Adipocyte (in vitro differentiated cells): ENCODE results near the gene IL10RB.
"Not testable (repeated sequence)": the region's sequence is repeated elsewhere in the genome, so short reads cannot be mapped to it uniquely, and the experiment has no call there.

Experiments used
- DNase-seq: peaks from one replicate; pipeline ENCODE4 v3.0.0-alpha.2; 2015; ENCODE audit warnings: low read depth
- H3K27me3 ChIP-seq: replicated peaks from 2 replicates; pipeline ENCODE4 v1.7.0; 2013; ENCODE audit warnings: mild to moderate bottlenecking, low read length, moderate library complexity; ENCODE audit not compliant: control insufficient read depth, insufficient read depth
- H3K36me3 ChIP-seq: 2 replicates; pipeline ENCODE4 v1.7.0; 2013; ENCODE audit warnings: low read length, mild to moderate bottlenecking, moderate library complexity; ENCODE audit not compliant: control insufficient read depth, insufficient read depth, severe bottlenecking
- H3K4me1 ChIP-seq: 2 replicates; pipeline ENCODE4 v1.7.0; 2013; ENCODE audit warnings: mild to moderate bottlenecking, low read length, moderate library complexity; ENCODE audit not compliant: control insufficient read depth, insufficient read depth
- H3K4me3 ChIP-seq: 2 replicates; pipeline ENCODE4 v1.7.0; 2013; ENCODE audit warnings: mild to moderate bottlenecking, low read length, moderate library complexity
- H3K9ac ChIP-seq: 2 replicates; pipeline ENCODE4 v1.7.0; 2013; ENCODE audit warnings: mild to moderate bottlenecking, low read length, moderate library complexity
- H3K9me3 ChIP-seq: 2 replicates; pipeline ENCODE4 v1.7.0; 2013; ENCODE audit warnings: mild to moderate bottlenecking, low read length, moderate library complexity; ENCODE audit not compliant: control insufficient read depth

IL10RB gene

GRCh38 chr21:33242846-33243245, 23.3 kb upstream of the IL10RB start:
- not testable (repeated sequence) for H3K9me3 ChIP-seq, DNase-seq, H3K4me1 ChIP-seq, H3K9ac ChIP-seq, H3K27me3 ChIP-seq, H3K4me3 ChIP-seq
- peaks cover 38% of the 10 kb centered on the region for H3K36me3 ChIP-seq

GRCh38 chr21:33244082-33244778, 21.9 kb upstream of the IL10RB start:
- Histone ChIP-seq H3K4me3 (no peak overlapping the region), H3K4me1 (no peaks in the 10 kb centered on the region), H3K36me3 (peaks cover 51% of the 10 kb centered on the region), H3K27me3 (no peaks in the 10 kb centered on the region), H3K9ac (no peak overlapping the region), H3K9me3 (no peaks in the 10 kb centered on the region)
- DNase-seq, result no peak

GRCh38 chr21:33244779-33245105, 21.4 kb upstream of the IL10RB start:
- Histone ChIP-seq H3K36me3 (peaks cover 56% of the 10 kb centered on the region), H3K4me3 (no peak overlapping the region), H3K4me1 (no peaks in the 10 kb centered on the region), H3K27me3 (no peaks in the 10 kb centered on the region), H3K9ac (no peak overlapping the region), H3K9me3 (no peaks in the 10 kb centered on the region)
- DNase-seq, result no peak

GRCh38 chr21:33245289-33245918, 20.8 kb upstream of the IL10RB start:
- no peak overlapping the region for H3K4me3 ChIP-seq
- peaks cover 58% of the 10 kb centered on the region for H3K36me3 ChIP-seq
- DNase-seq, result no peak
- H3K27me3 ChIP-seq, result no peaks in the 10 kb centered on the region
- no peak overlapping the region for H3K9ac ChIP-seq
- H3K9me3 ChIP-seq, result no peaks in the 10 kb centered on the region
- H3K4me1 ChIP-seq, result no peaks in the 10 kb centered on the region

GRCh38 chr21:33246506-33246905, 19.7 kb upstream of the IL10RB start:
- Histone ChIP-seq H3K4me1 (no peaks in the 10 kb centered on the region), H3K27me3 (no peaks in the 10 kb centered on the region), H3K4me3 (no peak overlapping the region), H3K36me3 (peaks cover 68% of the 10 kb centered on the region), H3K9ac (no peak overlapping the region), H3K9me3 (no peaks in the 10 kb centered on the region)
- DNase-seq, result no peak

DNA sequence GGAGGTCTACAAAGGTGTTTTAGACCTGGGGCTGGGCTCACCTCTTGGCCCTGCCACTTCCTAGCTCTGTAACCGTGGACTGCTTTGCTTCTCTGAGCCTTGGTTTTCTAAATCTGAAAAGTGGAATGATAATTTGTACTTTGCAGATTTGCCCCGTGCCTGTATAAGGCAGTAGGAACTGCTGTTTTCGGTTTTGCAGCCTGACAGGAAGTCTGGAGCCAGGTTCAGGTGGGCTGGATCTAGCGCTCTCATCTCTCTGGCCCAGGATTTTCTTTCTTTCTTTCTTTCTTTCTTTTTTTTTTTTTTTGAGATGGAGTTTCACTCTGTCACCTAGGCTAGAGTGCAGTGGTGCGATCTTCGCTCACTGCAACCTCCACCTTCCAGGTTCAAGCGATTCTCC, 19.2 kb upstream of the IL10RB start:
- H3K4me3 ChIP-seq, result no peak overlapping the region
- H3K9ac ChIP-seq, result no peak overlapping the region
- peaks cover 72% of the 10 kb centered on the region for H3K36me3 ChIP-seq
- DNase-seq, result no peak
- no peaks in the 10 kb centered on the region for H3K9me3 ChIP-seq
- no peaks in the 10 kb centered on the region for H3K27me3 ChIP-seq
- H3K4me1 ChIP-seq, result no peaks in the 10 kb centered on the region

DNA sequence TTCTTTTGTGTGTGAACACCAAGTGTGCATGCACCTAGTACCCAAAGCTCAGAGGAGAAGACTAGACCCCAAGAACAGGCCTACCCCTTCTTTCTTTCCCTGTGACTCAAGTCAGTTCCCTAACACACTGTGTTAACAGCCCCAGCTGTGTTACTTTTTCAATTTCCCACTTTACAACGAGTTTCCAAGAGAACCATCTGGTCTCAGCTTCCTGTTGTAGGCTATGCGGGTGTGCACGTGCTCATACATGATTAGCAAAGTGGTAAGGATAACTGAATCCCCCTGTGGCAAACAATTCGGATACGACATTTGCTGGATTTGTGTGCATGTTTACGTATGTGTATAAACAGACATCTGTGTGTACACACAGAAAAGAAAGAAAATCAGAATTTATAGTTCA, 18.6 kb upstream of the IL10RB start:
- H3K9ac ChIP-seq, result no peak overlapping the region
- no peaks in the 10 kb centered on the region for H3K9me3 ChIP-seq
- H3K4me3 ChIP-seq, result no peak overlapping the region
- H3K27me3 ChIP-seq, result no peaks in the 10 kb centered on the region
- H3K4me1 ChIP-seq, result no peaks in the 10 kb centered on the region
- peaks cover 79% of the 10 kb centered on the region for H3K36me3 ChIP-seq
- no peak for DNase-seq

- no peaks in the 10 kb centered on the region for H3K4me1 ChIP-seq
Observed at GRCh38 chr21:33249331-33250002, 16.7 kb upstream of the IL10RB start.

DNA sequence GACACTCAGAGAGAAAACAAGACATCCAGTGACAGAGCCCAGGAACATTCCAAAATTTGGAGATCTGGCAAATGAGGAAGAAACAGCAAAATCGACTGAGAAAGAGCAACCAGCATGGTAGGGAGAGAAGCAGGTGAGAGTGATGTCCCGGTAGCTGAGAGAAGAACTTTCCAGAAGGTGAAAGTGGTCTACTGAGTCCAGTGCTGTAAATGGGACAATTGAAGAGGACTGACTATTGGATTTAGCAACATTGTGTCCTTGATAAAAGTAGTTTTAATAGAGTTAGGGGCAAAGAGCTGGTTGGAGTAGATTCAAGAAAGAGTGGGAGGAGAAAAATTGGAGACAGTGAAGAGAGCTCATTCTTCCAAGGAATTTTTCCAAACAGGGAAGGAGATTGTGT, 15.0 kb upstream of the IL10RB start:
- H3K4me1 ChIP-seq, result no peaks in the 10 kb centered on the region
- H3K4me3 ChIP-seq, result no peak overlapping the region
- no peak for DNase-seq
- no peak overlapping the region for H3K9ac ChIP-seq
- H3K9me3 ChIP-seq, result no peaks in the 10 kb centered on the region
- H3K27me3 ChIP-seq, result no peaks in the 10 kb centered on the region
- H3K36me3 ChIP-seq, result peaks cover 92% of the 10 kb centered on the region

More at GRCh38 chr21:33249331-33250002, 16.7 kb upstream of the IL10RB start:
- Histone ChIP-seq H3K9ac (no peak overlapping the region), H3K27me3 (no peaks in the 10 kb centered on the region), H3K4me3 (no peak overlapping the region), H3K9me3 (no peaks in the 10 kb centered on the region), H3K36me3 (peaks cover 91% of the 10 kb centered on the region)
- DNase-seq, result no peak

GRCh38 chr21:33253382-33253781, 12.8 kb upstream of the IL10RB start:
- H3K36me3 ChIP-seq, result peaks cover 86% of the 10 kb centered on the region
- H3K9me3 ChIP-seq, H3K27me3 ChIP-seq, H3K9ac ChIP-seq, DNase-seq, H3K4me1 ChIP-seq, H3K4me3 ChIP-seq: not testable (repeated sequence)

DNA sequence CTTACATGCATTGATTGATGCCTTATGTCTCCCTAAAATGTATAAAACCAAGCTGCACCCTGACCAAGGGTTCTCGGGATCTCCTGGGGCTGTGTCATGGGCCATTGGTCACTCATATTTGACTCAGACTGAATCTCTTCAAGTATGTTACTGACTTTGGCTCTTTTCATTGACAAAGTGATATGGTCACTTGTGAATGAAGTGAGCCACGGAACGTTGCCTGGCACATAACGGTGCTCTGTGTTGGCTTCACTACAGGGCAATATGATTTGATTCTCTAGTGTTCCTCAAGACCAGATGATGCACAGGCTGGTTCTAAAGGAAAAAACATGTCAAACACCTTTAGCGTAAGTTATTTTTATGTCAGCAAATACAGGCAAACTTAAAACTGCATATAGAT, 11.4 kb upstream of the IL10RB start:
- no peak for DNase-seq
- Histone ChIP-seq H3K27me3 (no peaks in the 10 kb centered on the region), H3K4me1 (no peaks in the 10 kb centered on the region), H3K4me3 (no peak overlapping the region), H3K9ac (no peak overlapping the region), H3K9me3 (no peaks in the 10 kb centered on the region), H3K36me3 (peaks cover 72% of the 10 kb centered on the region)
